Nephron (organoid): Measurements from ENCODE around the gene WDR31.

Experiments
- H3K27ac Mint-ChIP-seq, 3 experiments: 2 replicates each; pipeline ENCODE4 v1.8.0; 2020; ENCODE audit warnings: mixed read lengths in 3 of 3, mild to moderate bottlenecking in 2 of 3, moderate library complexity in 1 of 3
- H3K27me3 Mint-ChIP-seq: 2 replicates; pipeline ENCODE4 v1.8.0; 2021; ENCODE audit warnings: low read depth, mild to moderate bottlenecking, moderate library complexity, mixed read lengths
- H3K36me3 Mint-ChIP-seq: 2 replicates; pipeline ENCODE4 v1.8.0; 2020; ENCODE audit warnings: low read depth, mixed read lengths
- H3K4me1 Mint-ChIP-seq: 2 replicates; pipeline ENCODE4 v1.8.0; 2020; ENCODE audit warnings: mixed read lengths
- H3K4me3 Mint-ChIP-seq, 3 experiments: 2 replicates each; pipeline ENCODE4 v1.8.0; 2020; ENCODE audit warnings: mild to moderate bottlenecking in 3 of 3, mixed read lengths in 3 of 3, moderate library complexity in 2 of 3
- H3K9me3 Mint-ChIP-seq: 2 replicates; pipeline ENCODE4 v1.8.0; 2020; ENCODE audit warnings: mixed read lengths
- TF ChIP-seq, protein P1 (sequence below), 3 experiments: fragments of 200-600 bp; sonication (generic); IDR thresholded peaks; one replicate each; pipeline ENCODE4 v1.5.0; 2021; ENCODE audit warnings: antibody characterized with exemption in 3 of 3; ENCODE audit not compliant: unreplicated experiment in 3 of 3

The WDR31 gene

DNA sequence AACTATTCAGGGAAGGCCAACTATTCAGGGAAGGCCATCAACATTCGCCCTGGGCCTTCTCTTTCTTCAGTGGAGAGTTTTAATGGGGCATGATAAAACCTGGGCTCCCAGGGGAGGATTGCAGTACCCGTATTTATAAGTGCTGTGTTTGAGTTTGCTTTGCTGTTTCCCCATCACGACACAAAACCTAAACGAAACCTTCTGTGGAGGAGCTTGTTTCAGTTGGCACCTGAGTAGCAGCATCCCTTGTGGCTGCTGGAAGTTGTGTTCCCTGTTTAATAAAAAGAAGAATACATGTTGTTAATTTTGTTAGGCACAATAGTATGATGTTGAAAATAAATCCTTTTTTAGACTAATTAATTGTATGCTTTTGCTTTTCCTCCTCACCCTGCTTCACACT, 8.3 kb downstream of the WDR31 start:
- TF ChIP-seq, protein P1, sequence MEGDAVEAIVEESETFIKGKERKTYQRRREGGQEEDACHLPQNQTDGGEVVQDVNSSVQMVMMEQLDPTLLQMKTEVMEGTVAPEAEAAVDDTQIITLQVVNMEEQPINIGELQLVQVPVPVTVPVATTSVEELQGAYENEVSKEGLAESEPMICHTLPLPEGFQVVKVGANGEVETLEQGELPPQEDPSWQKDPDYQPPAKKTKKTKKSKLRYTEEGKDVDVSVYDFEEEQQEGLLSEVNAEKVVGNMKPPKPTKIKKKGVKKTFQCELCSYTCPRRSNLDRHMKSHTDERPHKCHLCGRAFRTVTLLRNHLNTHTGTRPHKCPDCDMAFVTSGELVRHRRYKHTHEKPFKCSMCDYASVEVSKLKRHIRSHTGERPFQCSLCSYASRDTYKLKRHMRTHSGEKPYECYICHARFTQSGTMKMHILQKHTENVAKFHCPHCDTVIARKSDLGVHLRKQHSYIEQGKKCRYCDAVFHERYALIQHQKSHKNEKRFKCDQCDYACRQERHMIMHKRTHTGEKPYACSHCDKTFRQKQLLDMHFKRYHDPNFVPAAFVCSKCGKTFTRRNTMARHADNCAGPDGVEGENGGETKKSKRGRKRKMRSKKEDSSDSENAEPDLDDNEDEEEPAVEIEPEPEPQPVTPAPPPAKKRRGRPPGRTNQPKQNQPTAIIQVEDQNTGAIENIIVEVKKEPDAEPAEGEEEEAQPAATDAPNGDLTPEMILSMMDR (IDR thresholded peaks at IDR 0.05; ENCODE audit: unreplicated experiment in 3 of 3), result no peak
- no peak overlapping the region for H3K27ac Mint-ChIP-seq
- no peaks in the 10 kb centered on the region for H3K9me3 Mint-ChIP-seq
- peaks cover 4% of the 10 kb centered on the region for H3K36me3 Mint-ChIP-seq
- no peaks in the 10 kb centered on the region for H3K4me1 Mint-ChIP-seq
- no peak overlapping the region for H3K4me3 Mint-ChIP-seq
- H3K27me3 Mint-ChIP-seq, result no peaks in the 10 kb centered on the region

DNA sequence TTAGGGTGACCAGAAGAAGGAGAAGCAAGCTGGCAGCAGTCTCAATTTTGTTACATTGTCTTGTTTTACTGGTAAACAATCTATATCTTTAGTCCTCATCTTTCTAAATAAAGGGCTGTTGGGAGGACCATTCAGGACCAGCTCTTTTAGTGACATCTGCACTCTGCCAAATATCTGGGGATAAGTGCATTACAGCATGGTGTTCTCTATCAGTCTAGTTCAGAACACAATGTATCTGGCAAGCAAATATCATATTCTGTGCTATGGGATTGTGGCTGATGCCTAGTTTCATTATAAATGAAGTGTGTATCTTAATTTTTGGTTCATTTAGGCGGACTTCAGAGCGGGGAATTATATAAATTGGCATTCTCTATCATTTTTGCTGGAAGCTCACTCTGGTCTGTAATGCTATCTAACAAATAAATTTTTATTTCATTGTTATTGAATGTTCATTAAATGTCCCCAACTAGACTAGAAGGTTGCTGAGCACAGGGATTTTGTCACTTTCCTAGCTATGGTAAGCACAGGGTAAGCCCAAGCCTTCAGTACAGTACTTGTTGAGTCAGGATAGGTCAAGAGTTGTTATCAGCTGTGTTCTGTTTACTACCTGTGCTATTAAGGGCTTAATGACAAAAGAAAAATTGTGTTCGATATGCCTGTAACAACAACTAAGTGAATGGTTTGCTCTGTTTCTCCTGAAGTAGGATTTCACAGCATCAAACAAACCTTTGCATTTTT, 11.9 kb downstream of the WDR31 start:
- no peaks in the 10 kb centered on the region for H3K27me3 Mint-ChIP-seq
- H3K4me3 Mint-ChIP-seq, result no peak overlapping the region
- H3K4me1 Mint-ChIP-seq, result no peaks in the 10 kb centered on the region
- peaks cover 4% of the 10 kb centered on the region for H3K36me3 Mint-ChIP-seq
- no peaks in the 10 kb centered on the region for H3K9me3 Mint-ChIP-seq
- TF ChIP-seq, protein P1 (IDR thresholded peaks at IDR 0.05; ENCODE audit: unreplicated experiment in 3 of 3), result no peak
- H3K27ac Mint-ChIP-seq, result no peak overlapping the region

DNA sequence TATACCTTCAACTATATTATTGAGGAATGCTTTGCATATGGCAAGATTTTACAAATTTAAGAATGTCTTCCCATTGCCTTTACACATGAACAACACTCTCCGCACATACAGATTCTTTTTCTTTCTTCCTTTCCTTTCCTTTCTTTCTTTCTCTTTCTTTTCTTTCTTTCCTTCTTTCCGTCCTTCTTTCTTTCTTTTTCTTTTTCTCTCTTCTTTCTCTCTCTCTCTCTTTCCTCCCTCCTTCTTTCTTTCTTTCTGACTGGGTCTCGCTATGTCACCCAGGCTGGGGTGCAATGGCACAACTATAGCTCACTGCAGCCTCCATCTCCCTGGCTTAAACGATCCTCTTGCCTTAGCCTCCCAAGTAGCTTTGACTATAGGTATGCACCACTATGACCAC, 13.8 kb downstream of the WDR31 start:
- H3K27ac Mint-ChIP-seq, result no peak overlapping the region
- H3K27me3 Mint-ChIP-seq, result no peaks in the 10 kb centered on the region
- TF ChIP-seq, protein P1 (IDR thresholded peaks at IDR 0.05; ENCODE audit: unreplicated experiment in 3 of 3), result no peak
- H3K4me1 Mint-ChIP-seq, result no peaks in the 10 kb centered on the region
- H3K36me3 Mint-ChIP-seq, result no peaks in the 10 kb centered on the region
- H3K9me3 Mint-ChIP-seq, result no peaks in the 10 kb centered on the region
- no peak overlapping the region for H3K4me3 Mint-ChIP-seq

DNA sequence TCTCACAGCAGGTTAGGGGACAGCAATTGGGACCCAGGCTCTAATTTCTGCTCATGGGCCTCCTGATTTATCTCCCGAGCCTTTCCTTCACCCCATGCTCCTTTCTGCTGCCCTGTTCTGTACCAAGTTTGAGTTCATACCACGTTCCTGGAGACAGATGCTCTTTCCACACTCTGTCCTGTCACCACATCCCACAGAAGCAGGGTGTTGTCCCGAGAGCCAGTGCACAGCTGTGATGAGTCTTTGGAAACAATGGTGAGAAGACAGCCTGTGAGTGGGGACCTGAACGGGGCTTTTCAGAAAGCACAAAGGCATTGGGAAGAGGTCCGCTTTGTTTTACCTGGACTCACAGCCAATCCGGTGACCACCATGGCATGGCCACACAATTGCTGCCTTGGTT, 17.4 kb downstream of the WDR31 start:
- Mint-ChIP-seq H3K27me3 (no peaks in the 10 kb centered on the region), H3K9me3 (no peaks in the 10 kb centered on the region), H3K4me1 (no peaks in the 10 kb centered on the region), H3K27ac (no peak overlapping the region), H3K4me3 (no peak overlapping the region), H3K36me3 (peaks cover 8% of the 10 kb centered on the region)
- TF ChIP-seq, protein P1 (IDR thresholded peaks at IDR 0.05; ENCODE audit: unreplicated experiment in 3 of 3), result no peak

DNA sequence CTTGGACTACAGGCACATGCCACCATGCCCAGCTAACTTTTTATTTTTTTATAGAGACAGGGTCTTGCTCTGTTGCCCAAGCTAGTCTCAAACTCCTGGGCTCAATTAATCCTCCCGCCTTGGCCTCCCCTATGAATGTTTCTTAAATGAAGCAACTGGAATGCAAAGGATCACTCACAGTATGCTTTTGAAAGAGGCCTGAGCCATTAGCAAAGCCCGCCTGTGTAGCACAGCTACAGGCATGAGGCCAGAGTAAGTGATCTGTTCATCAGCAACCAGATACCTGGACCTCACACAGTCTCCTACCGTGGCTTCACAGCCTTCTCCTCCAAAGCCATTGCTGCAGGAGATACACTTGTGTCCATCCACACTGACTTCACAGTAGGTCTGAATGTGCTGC, 20.0 kb downstream of the WDR31 start:
- no peak overlapping the region for H3K4me3 Mint-ChIP-seq
- no peaks in the 10 kb centered on the region for H3K9me3 Mint-ChIP-seq
- no peaks in the 10 kb centered on the region for H3K27me3 Mint-ChIP-seq
- no peaks in the 10 kb centered on the region for H3K4me1 Mint-ChIP-seq
- no peak overlapping the region for H3K27ac Mint-ChIP-seq
- H3K36me3 Mint-ChIP-seq, result peaks cover 8% of the 10 kb centered on the region
- TF ChIP-seq, protein P1 (IDR thresholded peaks at IDR 0.05; ENCODE audit: unreplicated experiment in 3 of 3), result no peak

DNA sequence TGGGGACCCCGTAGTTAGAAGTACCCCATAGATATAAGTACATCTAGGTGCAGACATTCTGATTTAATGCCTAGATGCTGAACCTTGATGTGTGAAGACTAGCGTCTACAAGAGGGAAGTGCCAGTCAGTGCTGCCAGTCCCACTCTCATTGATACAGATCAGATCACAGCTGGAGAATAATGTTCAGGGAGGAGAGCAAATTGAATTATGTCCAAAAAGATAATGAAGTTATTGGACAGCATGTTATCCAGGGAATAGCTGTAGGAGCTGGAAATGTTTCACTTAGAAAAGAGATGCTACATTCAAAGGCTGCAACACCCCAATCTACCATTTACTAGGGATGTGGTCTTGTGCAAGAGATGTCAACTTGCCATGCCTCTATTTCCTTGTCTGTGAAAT, 21.0 kb downstream of the WDR31 start:
- H3K9me3 Mint-ChIP-seq, result no peaks in the 10 kb centered on the region
- H3K4me3 Mint-ChIP-seq, result no peak overlapping the region
- H3K4me1 Mint-ChIP-seq, result no peaks in the 10 kb centered on the region
- TF ChIP-seq, protein P1 (IDR thresholded peaks at IDR 0.05; ENCODE audit: unreplicated experiment in 3 of 3), result no peak
- H3K36me3 Mint-ChIP-seq, result peaks cover 8% of the 10 kb centered on the region
- H3K27me3 Mint-ChIP-seq, result no peaks in the 10 kb centered on the region
- no peak overlapping the region for H3K27ac Mint-ChIP-seq
